Endothelial cell of hepatic sinusoid (primary cell): Measurements from ENCODE around the gene RPS6KA6.

Experiments used
- in situ Hi-C: cut with HindIII; loops from 2 replicates; pipeline ENCODE4 v1.10.0; 2017; ENCODE audit warnings: low sequenced_read_pairs

RPS6KA6 gene

GRCh38 chrX:84187533-84188319 is at the start of gene RPS6KA6:
RPS6KA6 (minus strand) TSS chrX:84188199; CDS start chrX:84187899, 300 bp downstream.
- in situ Hi-C loops: no loop called here

GRCh38 chrX:84224741-84225140 is 36.7 kb upstream of the RPS6KA6 start:
- in situ Hi-C loops: no loop called here

- in situ Hi-C loops: no loop called here
Measured at GRCh38 chrX:84223261-84223660, 35.3 kb upstream of the RPS6KA6 start.

- in situ Hi-C loops: no loop called here
Measured at GRCh38 chrX:84221181-84221580, 33.2 kb upstream of the RPS6KA6 start.

- in situ Hi-C loops: no loop called here
Measured at GRCh38 chrX:84219551-84219950, 31.6 kb upstream of the RPS6KA6 start.

- in situ Hi-C loops: no loop called here
Measured at GRCh38 chrX:84218726-84219125, 30.7 kb upstream of the RPS6KA6 start.

GRCh38 chrX:84216881-84217280 is 28.9 kb upstream of the RPS6KA6 start:
- in situ Hi-C loops: no loop called here

- in situ Hi-C loops: no loop called here
Measured at GRCh38 chrX:84216406-84216805, 28.4 kb upstream of the RPS6KA6 start.

- in situ Hi-C loops: no loop called here
Measured at GRCh38 chrX:84205276-84205675, 17.3 kb upstream of the RPS6KA6 start.

- in situ Hi-C loops: no loop called here
Measured at GRCh38 chrX:84199688-84200087, 11.7 kb upstream of the RPS6KA6 start.

- in situ Hi-C loops: no loop called here
Measured at GRCh38 chrX:84197550-84197949, 9.6 kb upstream of the RPS6KA6 start.

- in situ Hi-C loops: no loop called here
Measured at GRCh38 chrX:84192006-84192405, 4.0 kb upstream of the RPS6KA6 start.

GRCh38 chrX:84189125-84189524 is 1.1 kb upstream of the RPS6KA6 start:
- in situ Hi-C loops: no loop called here

- in situ Hi-C loops: no loop called here
Measured at GRCh38 chrX:84188320-84188834, 378 bp upstream of the RPS6KA6 start.

GRCh38 chrX:84186603-84187532 is 1.1 kb downstream of the RPS6KA6 start:
- in situ Hi-C loops: no loop called here

- in situ Hi-C loops: no loop called here
Measured at GRCh38 chrX:84182516-84182915, 5.5 kb downstream of the RPS6KA6 start.

- in situ Hi-C loops: no loop called here
Measured at GRCh38 chrX:84175958-84176357, 12.0 kb downstream of the RPS6KA6 start.

GRCh38 chrX:84175274-84175673 is 12.7 kb downstream of the RPS6KA6 start:
- in situ Hi-C loops: no loop called here

- in situ Hi-C loops: no loop called here
Measured at GRCh38 chrX:84174348-84174747, 13.7 kb downstream of the RPS6KA6 start.

GRCh38 chrX:84170931-84171330 is 17.1 kb downstream of the RPS6KA6 start:
- in situ Hi-C loops: no loop called here

- in situ Hi-C loops: no loop called here
Measured at GRCh38 chrX:84168574-84168973, 19.4 kb downstream of the RPS6KA6 start.

- in situ Hi-C loops: no loop called here
Measured at GRCh38 chrX:84168095-84168494, 19.9 kb downstream of the RPS6KA6 start.
